ENCODE measurements around the gene HSCB. TPM values are rescaled to one million over a fixed set of nuclear protein-coding genes. Genes with fewer than 3 reads are reported as not detected.

HSCB gene
- total and polyA plus RNA-seq, 9 of the 15 experiments (the other 6 are each of a cell fraction or from before 2014, with no cell fraction given) = 2.6 to 13.1 (median 8.6) TPM

GRCh38 chr22:28798810-28799605 lies 57.2 kb downstream of the HSCB start (continued):
- TF ChIP-seq HBP1 (CRISPR knock-in tag; IDR thresholded peaks at IDR 0.05) (0 out of 2 replicates have a peak, but pooled peaks have one; percentile 23), HNRNPLL (IDR thresholded peaks at IDR 0.05; ENCODE audit: low read depth, low read length, poor library complexity, severe bottlenecking) (no peak), ZNF318 (IDR thresholded peaks at IDR 0.05; ENCODE audit: borderline replicate concordance in 1 of 2, low read depth in 1 of 2) (0 out of 4 replicates have a peak, but pooled peaks of 1 of the 2 experiments have one; percentile 45), RBM39 (optimal IDR thresholded peaks at IDR 0.05; ENCODE audit: low read depth, low read length) (no peak), GATAD2B (IDR thresholded peaks at IDR 0.05; ENCODE audit: borderline replicate concordance) (no peak), CREM (IDR thresholded peaks at IDR 0.05; ENCODE audit: low read depth) (peak; percentile 63), PML (IDR thresholded peaks at IDR 0.05; ENCODE audit: low read length) (peak; percentile 40; the same call in 1 of the 2 replicates), ETS1 (conservative IDR thresholded peaks at IDR 0.05; ENCODE audit: control insufficient read depth, low read depth, low read length) (no peak), ARID3A (IDR thresholded peaks at IDR 0.05; ENCODE audit: borderline replicate concordance, low read depth, low read length) (no peak), ZSCAN29 (IDR thresholded peaks at IDR 0.05) (no peak), PRPF4 (IDR thresholded peaks at IDR 0.05; ENCODE audit: insufficient read depth, low read depth, low read length, poor library complexity, severe bottlenecking) (no peak), SAP30 (IDR thresholded peaks at IDR 0.05; ENCODE audit: borderline replicate concordance, insufficient read depth, low read depth, low read length, poor library complexity, severe bottlenecking) (no peak), SNIP1 (IDR thresholded peaks at IDR 0.05; ENCODE audit: low read depth) (no peak), ZNF24 (IDR thresholded peaks at IDR 0.05) (no peak)

Measured in K562 (cell line).